Sigmoid colon (tissue), 4 donors: ENCODE results near the gene MZT2B.
"Not testable (repeated sequence)": the region's sequence is repeated elsewhere in the genome, so short reads cannot be mapped to it uniquely, and the experiment has no call there.

Source experiments
- EP300 ChIP-seq, 4 donors: sonication (generic); formaldehyde crosslinking; IDR thresholded peaks; one replicate each; pipeline ENCODE4 v1.6.1; 2017; ENCODE audit warnings: antibody characterized with exemption in 4 of 4
- POLR2AphosphoS5 ChIP-seq, 4 donors: sonication (generic); formaldehyde crosslinking; IDR thresholded peaks; one replicate each; pipeline ENCODE4 v1.6.1; 2017; ENCODE audit warnings: antibody characterized with exemption in 4 of 4
- TF ChIP-seq, protein P1 (sequence below), 4 experiments: fragments of 450-650 bp in 3 of 4; fragments of 200-600 bp in 1 of 4; IDR thresholded peaks; one replicate each; pipeline ENCODE4 v1.5.1; 2016 to 2019; ENCODE audit warnings: antibody characterized with exemption in 4 of 4, mild to moderate bottlenecking in 3 of 4, moderate library complexity in 2 of 4

DNA sequence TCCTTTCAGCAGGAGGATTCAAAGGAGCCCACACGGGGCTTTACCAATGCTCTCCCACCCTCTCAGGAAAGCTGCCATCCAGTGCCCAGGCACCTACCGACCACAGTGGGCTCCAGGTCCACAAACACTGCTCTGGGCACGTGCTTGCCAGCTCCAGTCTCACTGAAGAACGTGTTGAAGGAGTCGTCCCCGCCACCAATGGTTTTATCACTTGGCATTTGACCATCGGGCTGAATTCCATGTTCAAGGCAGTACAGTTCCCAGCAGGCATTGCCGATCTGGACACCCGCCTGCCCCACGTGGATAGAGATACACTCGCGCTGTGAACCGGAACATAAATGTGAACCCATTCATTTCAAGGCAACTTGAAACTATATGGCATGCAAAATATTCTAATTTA, 14.0 kb downstream of the MZT2B start:
- not testable (repeated sequence) for TF ChIP-seq EP300, POLR2AphosphoS5 (IDR thresholded peaks at IDR 0.05)
- TF ChIP-seq, protein P1, sequence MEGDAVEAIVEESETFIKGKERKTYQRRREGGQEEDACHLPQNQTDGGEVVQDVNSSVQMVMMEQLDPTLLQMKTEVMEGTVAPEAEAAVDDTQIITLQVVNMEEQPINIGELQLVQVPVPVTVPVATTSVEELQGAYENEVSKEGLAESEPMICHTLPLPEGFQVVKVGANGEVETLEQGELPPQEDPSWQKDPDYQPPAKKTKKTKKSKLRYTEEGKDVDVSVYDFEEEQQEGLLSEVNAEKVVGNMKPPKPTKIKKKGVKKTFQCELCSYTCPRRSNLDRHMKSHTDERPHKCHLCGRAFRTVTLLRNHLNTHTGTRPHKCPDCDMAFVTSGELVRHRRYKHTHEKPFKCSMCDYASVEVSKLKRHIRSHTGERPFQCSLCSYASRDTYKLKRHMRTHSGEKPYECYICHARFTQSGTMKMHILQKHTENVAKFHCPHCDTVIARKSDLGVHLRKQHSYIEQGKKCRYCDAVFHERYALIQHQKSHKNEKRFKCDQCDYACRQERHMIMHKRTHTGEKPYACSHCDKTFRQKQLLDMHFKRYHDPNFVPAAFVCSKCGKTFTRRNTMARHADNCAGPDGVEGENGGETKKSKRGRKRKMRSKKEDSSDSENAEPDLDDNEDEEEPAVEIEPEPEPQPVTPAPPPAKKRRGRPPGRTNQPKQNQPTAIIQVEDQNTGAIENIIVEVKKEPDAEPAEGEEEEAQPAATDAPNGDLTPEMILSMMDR (IDR thresholded peaks at IDR 0.05): not testable (repeated sequence)
